ENCODE results near the gene ZNF621. TPM values are rescaled to one million over a fixed set of nuclear protein-coding genes. Genes with fewer than 3 reads are reported as not detected.
"Not testable (repeated sequence)": the region's sequence is repeated elsewhere in the genome, so short reads cannot be mapped to it uniquely, and the experiment has no call there.

Gene ZNF621
- total RNA-seq, 2 donors from 2014 or later = 15.8 to 23.6 TPM

DNA sequence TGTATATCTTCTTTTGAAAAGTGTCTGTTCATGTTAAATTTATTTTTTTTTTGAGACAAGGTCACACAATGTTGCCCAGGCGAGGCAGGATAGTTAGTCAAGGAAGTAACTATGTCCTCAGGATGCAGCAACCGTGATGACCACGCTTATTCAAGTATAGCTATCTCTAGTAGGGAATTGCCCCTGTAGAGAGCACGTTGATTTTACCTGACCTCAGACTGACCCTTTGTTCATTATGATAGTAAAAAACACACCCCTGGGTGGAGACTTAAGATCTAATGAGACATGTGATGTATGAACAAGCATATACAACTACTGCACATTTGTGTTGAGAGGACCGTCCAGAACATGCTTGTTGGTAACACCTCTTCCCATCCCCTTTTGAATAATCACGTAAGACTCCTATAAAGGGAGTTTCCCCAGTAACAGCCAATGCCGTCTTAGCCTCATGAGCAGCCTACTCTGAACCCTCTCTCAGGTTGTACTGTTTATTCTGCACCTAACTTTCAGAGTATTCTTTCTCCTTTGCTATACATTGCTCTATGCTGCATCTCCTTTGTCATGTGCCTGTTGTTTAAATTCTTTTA lies 32.9 kb downstream of the ZNF621 start:
- DNase-seq (ENCODE audit: low spot score) = no peak
- Histone ChIP-seq H3K36me3 (no peaks in the 10 kb centered on the region), H3K4me3 (no peak overlapping the region), H3K4me1 (replicated peaks) (no peaks in the 10 kb centered on the region), H3K27me3 (replicated peaks; ENCODE audit: insufficient read depth) (no peaks in the 10 kb centered on the region), H3K9me3 (no peaks in the 10 kb centered on the region), H3K27ac (no peak overlapping the region)
- WGBS = 83% methylated on average over 7 of the region's 7 CpGs
- intact Hi-C loops (cut with DNase I) = no loop called here
- TF ChIP-seq, protein P1, sequence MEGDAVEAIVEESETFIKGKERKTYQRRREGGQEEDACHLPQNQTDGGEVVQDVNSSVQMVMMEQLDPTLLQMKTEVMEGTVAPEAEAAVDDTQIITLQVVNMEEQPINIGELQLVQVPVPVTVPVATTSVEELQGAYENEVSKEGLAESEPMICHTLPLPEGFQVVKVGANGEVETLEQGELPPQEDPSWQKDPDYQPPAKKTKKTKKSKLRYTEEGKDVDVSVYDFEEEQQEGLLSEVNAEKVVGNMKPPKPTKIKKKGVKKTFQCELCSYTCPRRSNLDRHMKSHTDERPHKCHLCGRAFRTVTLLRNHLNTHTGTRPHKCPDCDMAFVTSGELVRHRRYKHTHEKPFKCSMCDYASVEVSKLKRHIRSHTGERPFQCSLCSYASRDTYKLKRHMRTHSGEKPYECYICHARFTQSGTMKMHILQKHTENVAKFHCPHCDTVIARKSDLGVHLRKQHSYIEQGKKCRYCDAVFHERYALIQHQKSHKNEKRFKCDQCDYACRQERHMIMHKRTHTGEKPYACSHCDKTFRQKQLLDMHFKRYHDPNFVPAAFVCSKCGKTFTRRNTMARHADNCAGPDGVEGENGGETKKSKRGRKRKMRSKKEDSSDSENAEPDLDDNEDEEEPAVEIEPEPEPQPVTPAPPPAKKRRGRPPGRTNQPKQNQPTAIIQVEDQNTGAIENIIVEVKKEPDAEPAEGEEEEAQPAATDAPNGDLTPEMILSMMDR (IDR thresholded peaks at IDR 0.05) = no peak
- TF ChIP-seq POLR2AphosphoS5 (IDR thresholded peaks at IDR 0.05) = no peak
- TF ChIP-seq POLR2A (IDR thresholded peaks at IDR 0.05) = no peak

DNA sequence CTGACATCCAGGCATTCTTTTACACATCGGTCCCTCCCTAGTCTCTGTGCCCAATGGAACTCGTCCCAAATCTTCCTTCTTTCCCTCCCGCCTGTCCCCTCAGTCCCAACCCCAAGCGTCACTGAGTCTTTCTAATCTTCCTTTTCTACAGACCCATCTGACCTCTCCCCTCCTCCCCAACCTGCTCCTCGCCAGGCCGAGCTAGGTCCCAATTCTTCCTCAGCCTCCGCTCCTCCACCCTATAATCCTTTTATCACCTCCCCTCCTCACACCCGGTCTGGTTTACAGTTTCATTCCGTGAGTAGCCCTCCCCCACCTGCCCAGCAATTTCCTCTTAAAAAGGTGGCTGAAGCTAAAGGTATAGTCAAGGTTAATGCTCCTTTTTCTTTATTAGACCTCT lies 37.7 kb downstream of the ZNF621 start:
- H3K27me3 ChIP-seq (replicated peaks; ENCODE audit: insufficient read depth); H3K4me3 ChIP-seq; H3K4me1 ChIP-seq (replicated peaks); DNase-seq (ENCODE audit: low spot score); H3K36me3 ChIP-seq; intact Hi-C loops (cut with DNase I); H3K9me3 ChIP-seq; H3K27ac ChIP-seq: not testable (repeated sequence)
- WGBS = 81% methylated on average over 9 of the region's 9 CpGs

DNA sequence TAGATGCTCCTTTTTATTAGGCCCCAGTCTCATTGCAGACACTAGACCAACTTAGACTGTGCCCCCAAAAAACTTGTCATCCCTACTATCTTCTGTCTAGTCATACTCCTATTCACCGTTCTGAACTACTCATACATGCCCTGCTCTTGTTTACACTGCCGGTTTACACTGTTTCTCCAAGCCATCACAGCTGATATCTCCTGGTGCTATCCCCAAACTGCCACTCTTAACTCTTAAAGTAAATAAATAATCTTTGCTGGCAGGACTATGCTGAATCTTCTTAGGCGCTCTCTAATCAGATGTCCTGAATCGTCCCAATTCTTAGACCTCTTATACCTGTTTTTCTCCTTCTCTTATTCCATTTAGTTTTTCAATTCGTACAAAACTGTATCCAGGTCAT lies 40.9 kb downstream of the ZNF621 start:
- DNase-seq (ENCODE audit: low spot score); H3K9me3 ChIP-seq; H3K36me3 ChIP-seq; H3K27ac ChIP-seq; intact Hi-C loops (cut with DNase I); H3K27me3 ChIP-seq (replicated peaks; ENCODE audit: insufficient read depth); H3K4me3 ChIP-seq; H3K4me1 ChIP-seq (replicated peaks): not testable (repeated sequence)
- WGBS = 80% methylated on average over 5 of the region's 5 CpGs

DNA sequence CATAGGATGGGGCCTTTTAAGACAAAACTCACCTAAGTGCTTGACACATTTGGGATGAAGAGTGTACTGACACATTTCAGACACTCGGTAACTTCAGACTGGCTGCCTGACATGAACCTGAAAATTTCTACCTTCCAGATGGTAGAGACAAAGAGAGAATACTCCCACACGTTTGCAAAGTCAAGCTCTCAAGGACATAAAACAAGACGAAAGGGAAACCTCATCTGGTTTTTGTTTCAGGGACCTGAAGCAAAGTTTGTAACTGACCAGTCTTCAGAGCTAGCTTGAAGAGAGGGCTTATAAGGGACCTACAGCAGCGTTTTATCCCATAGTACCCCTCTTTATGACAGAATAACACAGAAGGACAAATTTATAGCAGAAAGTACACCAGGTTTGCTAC lies 41.9 kb downstream of the ZNF621 start:
- WGBS = 63% methylated on average over 4 of the region's 4 CpGs
- no peaks in the 10 kb centered on the region for H3K27me3 ChIP-seq (replicated peaks; ENCODE audit: insufficient read depth)
- intact Hi-C loops (cut with DNase I) = no loop called here
- no peaks in the 10 kb centered on the region for H3K9me3 ChIP-seq
- H3K4me3 ChIP-seq = no peak overlapping the region
- TF ChIP-seq POLR2A (IDR thresholded peaks at IDR 0.05) = no peak
- no peak for DNase-seq (ENCODE audit: low spot score)
- no peak overlapping the region for H3K27ac ChIP-seq
- no peaks in the 10 kb centered on the region for H3K36me3 ChIP-seq
- no peaks in the 10 kb centered on the region for H3K4me1 ChIP-seq (replicated peaks)

DNA sequence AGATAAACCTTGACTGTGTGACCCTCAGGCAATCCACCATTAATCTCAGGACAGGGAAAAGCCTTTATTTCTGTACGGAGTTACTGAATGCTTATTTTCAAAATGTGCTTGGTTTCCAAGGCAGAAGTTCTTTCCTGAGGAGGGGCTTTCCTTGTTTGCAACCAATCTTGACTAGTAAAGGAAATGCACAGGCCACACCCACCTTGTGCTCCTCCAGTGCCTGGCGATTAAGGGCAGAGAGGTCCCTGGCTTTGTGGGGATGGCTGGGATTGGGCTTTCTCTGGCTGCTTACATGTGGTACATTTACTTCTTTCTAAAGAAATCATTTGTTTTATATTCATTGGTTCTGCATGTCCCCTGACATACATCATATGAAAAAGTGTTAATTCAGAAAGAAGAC lies 47.8 kb downstream of the ZNF621 start:
- Histone ChIP-seq H3K27ac (no peak overlapping the region), H3K4me3 (no peak overlapping the region), H3K9me3 (no peaks in the 10 kb centered on the region), H3K36me3 (no peaks in the 10 kb centered on the region), H3K4me1 (replicated peaks) (no peaks in the 10 kb centered on the region), H3K27me3 (replicated peaks; ENCODE audit: insufficient read depth) (no peaks in the 10 kb centered on the region)
- intact Hi-C loops (cut with DNase I) = no loop called here
- TF ChIP-seq POLR2AphosphoS5 (IDR thresholded peaks at IDR 0.05) = no peak
- TF ChIP-seq, protein P1 (IDR thresholded peaks at IDR 0.05) = no peak
- no peak for TF ChIP-seq POLR2A (IDR thresholded peaks at IDR 0.05)
- DNase-seq (ENCODE audit: low spot score) = no peak
- WGBS = 54% methylated on average over 2 of the region's 2 CpGs

DNA sequence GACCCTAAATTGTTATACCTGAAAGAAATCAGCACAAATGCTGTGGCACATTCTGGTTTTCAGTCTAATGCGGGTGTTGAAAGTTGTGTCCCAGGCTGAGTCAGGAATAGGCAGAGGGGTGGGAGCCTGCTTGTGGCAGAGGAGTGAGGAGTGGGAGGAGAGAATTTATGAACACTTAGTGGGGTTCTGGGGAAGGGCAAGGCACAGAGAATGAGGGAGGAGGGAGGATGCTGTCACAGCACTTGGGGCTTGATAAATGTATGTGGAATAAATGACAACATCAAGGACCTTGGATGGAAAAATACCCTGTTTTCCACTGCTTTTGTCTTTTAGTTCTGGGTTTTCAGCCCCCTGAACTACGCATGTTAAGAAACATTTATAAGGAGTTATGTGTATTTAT lies 49.3 kb downstream of the ZNF621 start:
- intact Hi-C loops (cut with DNase I) = no loop called here
- Histone ChIP-seq H3K27ac (no peak overlapping the region), H3K4me1 (replicated peaks) (no peaks in the 10 kb centered on the region), H3K4me3 (no peak overlapping the region), H3K9me3 (no peaks in the 10 kb centered on the region), H3K27me3 (replicated peaks; ENCODE audit: insufficient read depth) (no peaks in the 10 kb centered on the region), H3K36me3 (no peaks in the 10 kb centered on the region)
- 93% methylated on average over 2 of the region's 2 CpGs for WGBS
- TF ChIP-seq, protein P1 (IDR thresholded peaks at IDR 0.05) = no peak
- TF ChIP-seq POLR2A (IDR thresholded peaks at IDR 0.05) = no peak
- TF ChIP-seq POLR2AphosphoS5 (IDR thresholded peaks at IDR 0.05) = no peak
- DNase-seq (ENCODE audit: low spot score) = no peak

Data from prostate gland (tissue), 2 donors.